GM19240 (cell line): ENCODE measurements around the gene ARHGAP5.

ENCODE experiments used
- DNase-seq: peaks from one replicate; pipeline ENCODE4 v3.0.0; 2011; ENCODE audit warnings: low spot score; ENCODE audit not compliant: insufficient read length

The ARHGAP5 gene

GRCh38 chr14:32077081-32078022, at the start of gene ARHGAP5:
ARHGAP5 (plus strand) TSS chr14:32077304; CDS start chr14:32090670, 13,366 bp downstream.
- no peak for DNase-seq

- no peak for DNase-seq
Measured at GRCh38 chr14:32028599-32028998, 48.5 kb upstream of the ARHGAP5 start.

GRCh38 chr14:32033543-32033942, 43.6 kb upstream of the ARHGAP5 start:
- no peak for DNase-seq

GRCh38 chr14:32038876-32039275, 38.2 kb upstream of the ARHGAP5 start:
- DNase-seq = no peak

GRCh38 chr14:32039401-32040030, 37.6 kb upstream of the ARHGAP5 start:
- DNase-seq = no peak

- DNase-seq = no peak
Measured at GRCh38 chr14:32043624-32044023, 33.5 kb upstream of the ARHGAP5 start.

GRCh38 chr14:32044454-32044853, 32.6 kb upstream of the ARHGAP5 start:
- no peak for DNase-seq

- DNase-seq = no peak
Measured at GRCh38 chr14:32047791-32048190, 29.3 kb upstream of the ARHGAP5 start.

DNA sequence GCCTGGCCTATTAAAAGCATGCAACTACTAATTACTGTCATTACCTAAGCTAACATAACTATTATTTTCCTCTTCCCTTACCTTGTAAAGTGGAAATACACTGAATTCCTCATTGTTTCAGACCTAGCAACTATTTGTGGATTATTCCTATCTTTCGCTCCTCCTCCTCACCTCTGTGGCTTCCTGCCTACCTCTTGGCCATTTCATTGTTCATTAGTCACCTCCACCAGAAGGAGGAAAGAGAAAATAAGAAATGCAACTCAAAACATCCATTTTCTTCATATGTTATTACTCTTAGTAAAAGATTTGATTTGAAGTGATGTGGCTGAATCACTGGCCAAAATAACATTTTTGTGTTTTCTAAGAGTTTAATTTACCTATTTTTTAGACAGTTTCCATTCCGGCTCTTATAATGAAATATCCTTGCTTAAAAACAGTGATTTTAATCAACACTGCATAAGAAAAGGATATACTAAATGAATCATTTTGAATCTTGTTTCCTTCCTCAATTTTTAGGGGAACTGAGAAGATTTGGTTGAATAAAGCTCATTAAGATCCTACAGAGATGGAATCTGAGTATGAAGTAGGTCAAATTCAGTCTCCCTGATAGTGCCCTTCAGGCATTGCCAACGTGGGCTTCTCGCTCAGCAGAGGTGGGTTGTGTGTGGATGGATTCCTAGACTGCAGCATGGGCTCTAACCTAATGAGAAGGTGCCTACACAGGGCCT, 27.6 kb upstream of the ARHGAP5 start:
- no peak for DNase-seq

- no peak for DNase-seq
Measured at GRCh38 chr14:32050878-32051277, 26.2 kb upstream of the ARHGAP5 start.

- no peak for DNase-seq
Measured at GRCh38 chr14:32054536-32054935, 22.6 kb upstream of the ARHGAP5 start.

GRCh38 chr14:32055175-32055574, 21.9 kb upstream of the ARHGAP5 start:
- DNase-seq = no peak

- DNase-seq = no peak
Measured at GRCh38 chr14:32059702-32060101, 17.4 kb upstream of the ARHGAP5 start.

- DNase-seq = no peak
Measured at GRCh38 chr14:32064931-32065330, 12.2 kb upstream of the ARHGAP5 start.

DNA sequence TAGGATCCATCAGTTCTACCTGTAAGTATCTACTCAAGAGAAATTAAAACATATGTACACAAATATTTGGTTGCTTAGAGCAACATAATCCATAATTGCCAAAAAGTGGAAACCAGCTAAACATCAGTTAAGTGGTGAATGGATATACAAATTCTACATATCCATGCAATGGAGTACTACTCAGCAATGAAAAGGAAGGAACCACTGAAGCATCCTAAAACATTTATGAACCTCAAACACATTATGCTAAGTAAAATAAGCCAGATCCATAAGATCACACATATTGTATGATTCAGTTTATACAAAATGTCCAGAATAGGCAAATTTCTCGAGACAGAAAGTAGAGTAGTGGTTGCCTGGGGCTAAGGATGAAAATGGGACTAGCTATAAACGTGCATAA, 8.4 kb upstream of the ARHGAP5 start:
- DNase-seq = no peak

- DNase-seq = no peak
Measured at GRCh38 chr14:32070282-32070681, 6.8 kb upstream of the ARHGAP5 start.

DNA sequence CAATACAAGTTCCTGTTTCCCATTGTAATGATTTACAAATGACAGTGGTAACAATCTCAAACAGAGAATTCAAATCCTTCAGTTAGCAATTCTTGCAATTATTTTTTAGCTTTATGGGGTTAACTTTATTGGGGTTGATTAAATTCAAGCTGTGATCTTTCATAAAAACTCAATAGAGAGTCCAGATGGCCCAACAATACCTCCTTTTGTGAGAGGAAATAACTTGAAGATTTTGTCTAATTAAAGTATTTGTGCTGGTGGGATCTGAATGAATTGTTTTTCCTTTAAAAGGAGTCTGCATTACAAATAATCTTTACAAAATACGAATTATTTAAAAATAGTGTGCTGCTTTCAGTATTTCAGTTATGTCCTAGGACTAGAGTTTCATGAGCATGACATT, 4.4 kb upstream of the ARHGAP5 start:
- no peak for DNase-seq

- DNase-seq = peak; percentile 25
Measured at GRCh38 chr14:32073537-32074189, 3.4 kb upstream of the ARHGAP5 start.

- DNase-seq = no peak
Measured at GRCh38 chr14:32074887-32075572, 2.1 kb upstream of the ARHGAP5 start.

GRCh38 chr14:32075672-32076277, 1.3 kb upstream of the ARHGAP5 start:
- peak; percentile 14 for DNase-seq
